IPS-15b (cell line): ENCODE data around the gene CUL2.
"Not testable (repeated sequence)": the region's sequence is repeated elsewhere in the genome, so short reads cannot be mapped to it uniquely, and the experiment has no call there.

Experiments
- H3K27me3 ChIP-seq: one replicate; pipeline ENCODE4 v1.6.1; 2013; ENCODE audit warnings: low read length; ENCODE audit not compliant: control insufficient read depth, insufficient read depth
- H3K36me3 ChIP-seq: one replicate; pipeline ENCODE4 v1.6.1; 2013; ENCODE audit warnings: low read length; ENCODE audit not compliant: control insufficient read depth, insufficient read depth
- H3K4me1 ChIP-seq: one replicate; pipeline ENCODE4 v1.6.1; 2013; ENCODE audit warnings: mild to moderate bottlenecking, low read length; ENCODE audit not compliant: control insufficient read depth, insufficient read depth
- H3K4me3 ChIP-seq: one replicate; pipeline ENCODE4 v1.5.1; 2013; ENCODE audit warnings: low read depth, low read length
- H3K9ac ChIP-seq: one replicate; pipeline ENCODE4 v1.6.1; 2013; ENCODE audit warnings: low read depth, mild to moderate bottlenecking, low read length
- H3K9me3 ChIP-seq: one replicate; pipeline ENCODE4 v1.6.1; 2013; ENCODE audit warnings: mild to moderate bottlenecking, low read length; ENCODE audit not compliant: control insufficient read depth, insufficient read depth

The CUL2 gene

GRCh38 chr10:34973757-34974156 is 116.4 kb downstream of the CUL2 start:
- not testable (repeated sequence) for H3K4me3 ChIP-seq, H3K36me3 ChIP-seq, H3K9me3 ChIP-seq, H3K9ac ChIP-seq, H3K27me3 ChIP-seq, H3K4me1 ChIP-seq

- H3K27me3 ChIP-seq, H3K9ac ChIP-seq, H3K4me3 ChIP-seq: not testable (repeated sequence)
These were observed 117.0 kb downstream of the CUL2 start for GRCh38 chr10:34973121-34973520.

GRCh38 chr10:34972591-34972990 is 117.5 kb downstream of the CUL2 start:
- not testable (repeated sequence) for H3K9ac ChIP-seq, H3K9me3 ChIP-seq, H3K4me3 ChIP-seq, H3K27me3 ChIP-seq, H3K4me1 ChIP-seq, H3K36me3 ChIP-seq

More at GRCh38 chr10:34973121-34973520, 117.0 kb downstream of the CUL2 start:
- H3K9me3 ChIP-seq, H3K4me1 ChIP-seq, H3K36me3 ChIP-seq: not testable (repeated sequence)

GRCh38 chr10:34971606-34972334 is 118.4 kb downstream of the CUL2 start:
- not testable (repeated sequence) for H3K27me3 ChIP-seq, H3K9ac ChIP-seq, H3K9me3 ChIP-seq, H3K4me1 ChIP-seq, H3K4me3 ChIP-seq, H3K36me3 ChIP-seq

GRCh38 chr10:34969171-34969570 is 121.0 kb downstream of the CUL2 start:
- no peaks in the 10 kb centered on the region for H3K9me3 ChIP-seq
- H3K36me3 ChIP-seq: no peaks in the 10 kb centered on the region

GRCh38 chr10:34967335-34967880 is 122.7 kb downstream of the CUL2 start:
- H3K4me1 ChIP-seq: no peaks in the 10 kb centered on the region
- H3K9ac ChIP-seq: no peak overlapping the region
- H3K36me3 ChIP-seq: no peaks in the 10 kb centered on the region
- no peaks in the 10 kb centered on the region for H3K27me3 ChIP-seq
- no peaks in the 10 kb centered on the region for H3K9me3 ChIP-seq
- H3K4me3 ChIP-seq: no peak overlapping the region

More at GRCh38 chr10:34969171-34969570, 121.0 kb downstream of the CUL2 start:
- Histone ChIP-seq H3K9ac (no peak overlapping the region), H3K4me3 (no peak overlapping the region), H3K4me1 (no peaks in the 10 kb centered on the region), H3K27me3 (no peaks in the 10 kb centered on the region)

- no peaks in the 10 kb centered on the region for H3K36me3 ChIP-seq
- no peaks in the 10 kb centered on the region for H3K4me1 ChIP-seq
- no peaks in the 10 kb centered on the region for H3K27me3 ChIP-seq
- no peak overlapping the region for H3K9ac ChIP-seq
- no peak overlapping the region for H3K4me3 ChIP-seq
- no peaks in the 10 kb centered on the region for H3K9me3 ChIP-seq
These were observed 123.7 kb downstream of the CUL2 start for GRCh38 chr10:34966451-34966850.

- Histone ChIP-seq H3K9ac (no peak overlapping the region), H3K36me3 (no peaks in the 10 kb centered on the region), H3K4me3 (no peak overlapping the region), H3K27me3 (no peaks in the 10 kb centered on the region), H3K9me3 (no peaks in the 10 kb centered on the region), H3K4me1 (no peaks in the 10 kb centered on the region)
These were observed 124.1 kb downstream of the CUL2 start for GRCh38 chr10:34966040-34966439.

GRCh38 chr10:34964166-34964800 is 125.9 kb downstream of the CUL2 start:
- Histone ChIP-seq H3K4me1 (no peaks in the 10 kb centered on the region), H3K27me3 (no peaks in the 10 kb centered on the region), H3K4me3 (no peak overlapping the region), H3K9ac (no peak overlapping the region), H3K36me3 (no peaks in the 10 kb centered on the region), H3K9me3 (no peaks in the 10 kb centered on the region)

- Histone ChIP-seq H3K4me1 (no peaks in the 10 kb centered on the region), H3K4me3 (no peak overlapping the region), H3K9ac (no peak overlapping the region), H3K36me3 (no peaks in the 10 kb centered on the region), H3K9me3 (no peaks in the 10 kb centered on the region), H3K27me3 (no peaks in the 10 kb centered on the region)
These were observed 127.3 kb downstream of the CUL2 start for GRCh38 chr10:34962866-34963265.

GRCh38 chr10:34960983-34961382 is 129.2 kb downstream of the CUL2 start:
- no peaks in the 10 kb centered on the region for H3K9me3 ChIP-seq
- H3K36me3 ChIP-seq: no peaks in the 10 kb centered on the region
- no peaks in the 10 kb centered on the region for H3K27me3 ChIP-seq
- H3K9ac ChIP-seq: no peak overlapping the region
- no peak overlapping the region for H3K4me3 ChIP-seq
- H3K4me1 ChIP-seq: no peaks in the 10 kb centered on the region

- Histone ChIP-seq H3K36me3 (no peaks in the 10 kb centered on the region), H3K9ac (no peak overlapping the region), H3K9me3 (no peaks in the 10 kb centered on the region), H3K27me3 (no peaks in the 10 kb centered on the region), H3K4me3 (no peak overlapping the region), H3K4me1 (no peaks in the 10 kb centered on the region)
These were observed 130.4 kb downstream of the CUL2 start for GRCh38 chr10:34959786-34960185.
